ENCODE data around the gene MED10.
"Not testable (repeated sequence)": the region's sequence is repeated elsewhere in the genome, so short reads cannot be mapped to it uniquely, and the experiment has no call there.

The MED10 gene

DNA sequence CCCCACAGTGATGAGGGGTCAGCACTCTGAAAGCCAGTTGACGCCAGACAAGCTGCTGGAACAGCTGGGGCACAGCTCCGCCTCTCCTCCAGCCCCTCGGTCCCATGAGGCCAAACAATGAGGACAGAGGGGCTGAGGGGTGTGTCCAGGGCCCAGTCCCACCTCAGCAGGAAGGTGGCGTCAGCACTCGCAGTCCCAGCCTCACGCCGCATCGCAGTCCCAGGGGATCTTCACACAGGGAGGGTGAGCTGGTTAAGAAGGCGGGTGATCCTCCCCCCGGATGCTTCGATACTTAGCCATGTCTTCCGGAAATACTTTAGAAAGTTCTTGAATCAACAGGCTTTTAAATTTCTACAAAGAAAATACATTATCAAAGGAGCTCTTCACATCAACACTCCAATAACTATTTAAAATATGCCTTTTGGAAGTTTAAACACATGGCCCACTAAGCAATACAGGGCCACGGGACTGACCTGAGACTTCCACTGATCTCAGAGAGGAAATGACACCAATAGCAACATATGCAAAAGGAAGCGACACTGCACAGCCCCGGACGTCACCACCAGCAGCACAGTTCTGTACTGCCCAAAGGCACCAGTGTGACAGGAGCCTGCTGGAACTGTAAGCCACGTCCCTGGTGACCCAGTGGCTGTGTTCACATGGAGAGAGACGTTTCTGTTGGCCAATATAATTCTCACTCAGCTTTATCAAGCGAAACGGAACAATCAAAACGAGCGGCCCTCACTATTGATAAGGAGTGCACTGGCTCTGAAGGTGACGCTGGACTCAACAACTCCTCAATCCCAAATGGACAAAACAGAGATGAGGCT, 5.9 kb downstream of the MED10 start:
- peak; percentile 29 for DNase-seq

DNA sequence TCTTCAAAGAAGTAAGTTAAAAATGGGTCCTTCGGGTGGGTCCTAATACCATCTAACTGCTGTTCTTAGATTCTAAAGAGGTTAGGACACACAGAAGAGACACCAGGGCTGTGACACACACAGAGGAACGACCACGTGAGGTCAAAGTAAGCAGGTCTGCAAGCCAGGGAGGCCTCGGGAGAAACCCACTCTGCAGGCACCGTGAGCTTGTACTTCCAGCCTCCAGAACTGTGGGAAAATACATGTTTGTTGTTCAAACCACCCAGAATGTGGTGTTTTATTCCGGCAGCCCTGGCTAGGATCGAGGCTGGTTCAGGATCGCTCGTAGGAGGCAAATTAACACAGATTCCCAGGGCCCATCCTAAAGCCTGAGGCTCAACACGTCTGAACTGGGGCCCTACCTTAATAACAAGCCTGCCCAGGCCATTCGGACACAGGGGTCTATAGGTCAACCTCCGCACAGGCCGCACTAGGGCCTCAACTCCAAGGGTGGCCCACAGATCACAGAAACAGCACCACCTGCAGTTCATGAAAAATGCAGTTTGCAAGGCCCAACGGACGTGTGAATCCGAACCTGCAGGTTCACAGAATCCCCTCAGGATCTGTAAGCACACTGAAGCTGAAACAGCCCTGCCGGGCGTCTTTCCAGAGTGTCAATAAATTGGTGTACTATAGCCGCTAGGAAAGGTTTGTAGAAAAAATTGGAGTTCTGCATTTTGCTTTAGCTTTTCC, 7.1 kb downstream of the MED10 start:
- DNase-seq, result peak; percentile 45

DNA sequence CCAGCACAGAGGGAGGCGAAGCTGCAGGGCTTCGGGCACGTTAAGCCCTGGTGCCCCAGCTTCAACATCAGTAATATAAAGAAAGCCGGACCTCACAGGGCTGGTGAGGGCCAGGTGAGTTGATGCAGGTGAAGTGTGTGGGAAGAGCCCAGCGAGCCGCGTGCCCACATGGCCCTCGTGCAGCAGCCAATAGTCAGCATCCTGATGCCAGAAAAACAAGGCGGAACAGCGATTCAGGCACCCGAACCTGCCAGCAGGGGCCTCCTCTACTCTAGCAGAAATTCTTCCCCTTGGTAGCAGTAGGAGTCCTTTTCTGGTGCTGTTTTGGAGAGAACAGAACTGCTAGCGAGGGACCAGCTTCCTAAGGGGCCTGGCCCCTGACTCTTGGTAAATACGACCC, 7.8 kb downstream of the MED10 start:
- peak; percentile 49 for DNase-seq

DNA sequence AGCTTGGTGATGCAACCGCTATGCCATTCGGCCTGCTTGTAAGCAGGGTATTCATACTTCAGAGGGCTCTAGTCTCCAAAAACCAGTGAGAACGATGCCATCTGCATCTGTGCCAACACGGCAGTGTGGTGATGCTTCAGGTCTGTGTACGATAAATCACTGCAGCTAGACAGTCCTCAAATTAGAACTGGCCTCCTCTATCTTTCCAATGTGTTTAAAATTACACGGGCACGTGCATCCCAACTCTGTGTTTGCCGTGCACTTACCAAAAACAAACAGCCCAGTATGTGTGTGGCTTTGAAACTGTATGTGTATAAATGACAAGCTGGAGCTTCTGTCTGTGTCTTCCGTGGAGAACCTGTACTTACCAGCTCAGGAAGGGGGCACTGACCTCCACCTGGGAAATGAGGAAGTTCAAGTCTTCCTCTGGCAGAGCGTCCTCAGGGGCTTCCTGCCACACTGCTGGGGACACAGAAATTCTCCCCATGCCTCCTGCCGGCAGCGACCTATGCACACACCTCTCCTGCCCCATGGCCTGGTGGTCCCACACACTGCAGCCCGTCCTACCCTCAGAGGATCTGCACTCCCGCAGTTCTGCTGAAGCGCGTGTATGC, 12.3 kb downstream of the MED10 start:
- peak; percentile 44 for DNase-seq

DNA sequence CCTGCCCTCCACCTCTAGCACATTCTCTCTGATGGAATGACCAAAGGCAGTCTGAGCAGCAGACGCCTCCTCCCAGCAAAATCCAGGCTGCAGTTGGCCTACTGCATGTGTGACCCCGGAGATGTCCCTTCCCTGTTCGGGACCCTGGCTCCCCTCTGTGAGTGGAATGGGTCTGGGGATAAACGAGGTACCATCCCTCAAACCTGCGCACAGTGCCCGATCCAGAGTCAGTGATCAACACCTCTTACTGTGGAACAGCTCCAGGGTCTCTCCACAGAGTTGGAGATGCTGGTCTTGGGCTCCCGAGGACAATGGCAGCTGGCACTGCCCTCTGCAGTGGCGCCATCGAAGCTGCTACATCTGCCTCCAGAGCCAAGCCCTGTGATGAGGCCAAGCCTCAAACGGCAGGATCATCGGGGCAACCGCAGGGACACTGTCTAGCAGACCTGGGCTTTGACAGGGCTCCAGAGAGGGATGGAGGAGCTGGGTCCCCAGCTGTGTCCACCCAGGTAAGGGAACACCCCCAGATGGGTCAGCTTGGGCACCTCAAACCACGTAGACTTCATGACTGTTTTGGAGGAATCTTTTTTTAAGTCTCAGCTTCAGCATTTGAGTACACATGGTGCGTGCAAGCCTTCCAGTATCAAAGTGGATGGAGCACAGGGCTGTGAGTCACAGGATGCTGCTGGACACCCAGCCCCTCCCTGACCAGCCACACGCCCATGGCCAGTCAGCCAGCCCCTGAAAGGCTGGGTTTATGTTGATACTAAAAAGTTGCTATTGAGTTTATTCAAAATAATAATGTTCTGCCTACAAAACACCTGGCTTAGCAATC, 13.0 kb downstream of the MED10 start:
- peak; percentile 42 for DNase-seq

DNA sequence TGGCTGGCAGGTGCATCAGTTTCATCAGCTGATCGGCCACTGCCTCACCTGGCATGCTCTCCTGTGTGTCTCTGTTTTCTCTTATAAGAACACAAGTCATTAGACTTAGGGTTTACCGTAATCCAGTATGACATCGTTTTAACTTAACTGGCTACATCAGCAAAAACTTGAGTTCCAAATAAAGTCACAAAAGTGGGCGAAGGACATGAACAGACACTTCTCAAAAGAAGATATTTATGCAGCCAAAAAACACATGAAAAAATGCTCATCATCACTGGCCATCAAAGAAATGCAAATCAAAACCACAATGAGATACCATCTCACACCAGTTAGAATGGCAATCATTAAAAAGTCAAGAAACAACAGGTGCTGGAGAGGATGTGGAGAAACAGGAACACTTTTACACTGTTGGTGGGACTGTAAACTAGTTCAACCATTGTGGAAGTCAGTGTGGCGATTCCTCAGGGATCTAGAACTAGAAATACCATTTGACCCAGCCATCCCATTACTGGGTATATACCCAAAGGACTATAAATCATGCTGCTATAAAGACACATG, 14.8 kb downstream of the MED10 start:
- not testable (repeated sequence) for DNase-seq

DNA sequence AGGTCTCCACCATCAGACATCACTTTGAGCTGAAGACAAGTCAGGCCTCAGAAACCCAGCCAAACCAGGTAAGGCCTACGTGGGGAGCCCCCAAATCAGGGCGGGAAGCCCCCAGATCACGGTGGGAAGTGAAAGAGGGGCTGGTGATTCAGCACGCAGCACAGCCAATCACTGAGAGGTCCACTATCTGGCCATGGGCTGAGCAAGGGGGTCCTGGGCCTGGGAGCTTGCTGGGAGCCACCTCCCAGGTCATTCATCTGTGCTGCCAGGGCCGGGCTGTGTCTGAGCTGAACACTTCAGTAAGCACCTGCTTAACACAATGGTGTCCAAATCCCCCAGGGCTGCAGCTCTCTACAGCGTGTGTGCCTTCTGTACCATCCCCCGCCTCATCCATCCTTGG, 15.5 kb downstream of the MED10 start:
- no peak for DNase-seq

DNA sequence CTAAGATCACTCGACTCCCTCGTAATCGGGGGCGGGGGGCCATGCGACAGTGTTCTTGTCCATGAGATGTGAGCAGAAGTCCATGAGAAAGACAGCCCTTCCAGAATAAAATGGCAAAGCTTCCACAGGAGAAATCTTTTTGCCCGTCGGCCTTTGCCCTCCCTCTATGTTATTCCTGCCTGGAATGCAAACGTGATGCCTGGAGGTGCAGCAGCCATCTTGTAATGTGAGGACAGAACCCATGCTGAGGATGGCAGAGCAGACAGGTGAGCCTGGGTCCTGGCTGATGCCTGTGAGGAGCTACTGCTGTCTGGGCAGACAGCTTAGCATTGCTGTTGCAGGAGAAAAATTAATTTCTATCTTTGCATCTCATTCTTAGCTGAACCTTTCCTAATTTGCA, 17.2 kb downstream of the MED10 start:
- peak; percentile 34 for DNase-seq

DNA sequence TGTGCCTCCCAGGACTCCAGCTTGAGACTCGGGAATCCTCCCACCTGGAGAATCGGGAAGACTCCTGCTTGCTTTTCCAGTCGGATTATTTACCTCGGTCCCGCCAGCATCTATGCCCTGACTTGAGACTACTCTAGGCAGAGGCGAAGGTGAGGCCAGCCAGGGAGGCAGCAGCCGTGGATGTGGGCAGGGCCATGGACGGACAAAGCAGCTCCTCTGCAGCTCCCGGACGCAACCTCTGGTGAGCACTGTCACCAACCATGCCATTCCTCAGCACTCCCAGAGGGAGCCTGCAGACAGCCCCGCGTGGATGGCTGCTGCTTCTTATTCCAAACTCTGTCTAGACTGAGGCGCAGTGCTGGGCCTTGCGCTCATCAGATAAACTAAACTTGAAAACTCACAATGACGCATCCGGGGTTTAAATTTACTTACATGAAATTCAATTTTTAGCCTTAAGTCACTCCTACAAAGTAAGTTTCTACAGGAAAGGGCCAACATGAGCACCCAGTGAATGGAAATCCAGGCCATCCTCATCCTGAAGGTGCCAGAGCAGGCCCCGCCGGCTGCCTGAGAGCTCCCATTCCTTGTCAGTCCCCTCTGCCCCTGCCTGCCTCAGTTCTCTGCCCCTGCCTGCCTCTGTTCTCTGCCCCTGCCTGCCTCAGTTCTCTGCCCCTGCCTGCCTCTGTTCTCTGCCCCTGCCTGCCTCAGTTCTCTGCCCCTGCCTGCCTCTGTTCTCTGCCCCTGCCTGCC, 17.8 kb downstream of the MED10 start:
- DNase-seq, result peak; percentile 67

DNA sequence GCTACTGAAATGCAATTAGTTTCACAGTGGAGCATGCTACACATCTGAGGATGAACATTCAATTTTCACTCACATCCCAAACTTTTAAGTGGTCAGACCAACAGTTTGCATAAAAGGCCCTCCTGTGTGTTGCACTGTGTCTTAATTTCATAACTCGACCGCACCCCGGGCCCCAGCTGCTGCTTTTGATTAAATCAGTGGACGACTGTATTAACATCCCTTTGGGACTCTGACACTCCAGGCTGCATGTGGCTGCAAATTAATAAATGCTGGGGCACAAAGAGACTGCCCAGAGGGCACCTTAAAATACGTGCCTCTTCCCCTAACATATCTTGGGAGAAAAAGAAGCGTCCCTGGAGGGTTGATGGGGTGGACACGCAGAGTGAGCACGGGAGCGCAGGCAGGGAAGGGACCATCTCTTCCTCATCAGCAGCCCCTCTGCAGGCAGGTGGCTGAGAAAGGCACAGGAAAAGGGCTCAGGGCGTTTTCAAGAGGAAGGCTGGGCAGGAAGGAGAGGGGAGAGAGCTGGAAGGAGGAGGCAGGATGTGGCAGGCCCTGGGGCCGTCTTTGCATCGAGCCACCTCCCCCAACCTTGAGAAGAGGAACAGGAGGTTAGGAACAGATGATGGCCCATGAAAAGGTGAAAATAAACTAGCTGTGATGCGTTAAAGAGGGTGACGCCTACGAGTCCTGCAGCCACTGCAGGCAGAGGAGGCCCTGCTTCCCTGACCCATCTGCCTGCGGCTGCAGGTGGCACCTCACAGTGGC, 18.6 kb downstream of the MED10 start:
- DNase-seq, result peak; percentile 60

DNA sequence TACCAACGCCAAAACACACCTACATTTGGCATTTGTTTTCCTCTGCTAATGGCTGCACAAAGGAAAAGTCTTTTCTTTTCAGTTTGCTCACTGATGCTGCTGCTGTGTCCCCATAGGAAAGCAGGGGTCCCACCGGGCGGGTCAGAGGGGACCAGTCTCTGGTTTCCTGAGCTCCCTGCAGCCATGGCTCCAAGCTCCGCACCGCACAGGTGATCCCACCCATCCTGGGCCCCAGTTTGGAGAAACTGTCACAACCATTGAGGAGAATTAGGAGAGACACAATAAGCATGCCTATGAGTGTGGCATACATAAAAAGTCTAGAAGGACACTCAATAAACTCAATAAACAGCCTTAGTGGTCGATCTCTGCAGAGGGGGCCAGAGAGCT, 19.9 kb downstream of the MED10 start:
- peak; percentile 39 for DNase-seq

DNA sequence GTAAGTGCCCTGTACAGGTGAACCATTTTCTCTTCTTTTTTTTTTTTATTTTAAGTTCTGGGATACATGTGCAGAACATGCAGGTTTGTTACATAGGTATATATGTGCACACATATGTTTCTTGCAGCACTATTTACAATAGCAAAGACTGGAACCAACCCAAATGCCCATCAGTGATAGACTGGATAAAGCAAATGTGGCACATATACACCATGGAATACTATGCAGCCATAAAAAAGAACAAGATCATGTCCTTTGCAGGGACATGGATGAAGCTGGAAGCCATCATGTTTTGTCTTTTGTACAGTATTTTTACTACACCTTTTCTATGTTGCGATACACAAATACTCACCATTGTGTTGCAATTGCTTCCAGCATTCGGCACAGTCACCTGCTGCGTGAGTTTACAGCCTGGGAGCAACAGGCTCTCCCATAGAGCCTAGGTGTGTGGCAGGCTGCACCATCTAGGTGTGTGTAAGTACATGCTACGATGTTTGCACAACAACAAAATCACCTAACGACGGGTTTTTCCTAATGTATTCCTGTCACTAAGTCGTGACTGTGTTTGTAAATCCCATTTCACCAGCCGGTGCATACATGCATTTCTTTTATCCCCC, 20.4 kb downstream of the MED10 start:
- peak; percentile 27 for DNase-seq

DNA sequence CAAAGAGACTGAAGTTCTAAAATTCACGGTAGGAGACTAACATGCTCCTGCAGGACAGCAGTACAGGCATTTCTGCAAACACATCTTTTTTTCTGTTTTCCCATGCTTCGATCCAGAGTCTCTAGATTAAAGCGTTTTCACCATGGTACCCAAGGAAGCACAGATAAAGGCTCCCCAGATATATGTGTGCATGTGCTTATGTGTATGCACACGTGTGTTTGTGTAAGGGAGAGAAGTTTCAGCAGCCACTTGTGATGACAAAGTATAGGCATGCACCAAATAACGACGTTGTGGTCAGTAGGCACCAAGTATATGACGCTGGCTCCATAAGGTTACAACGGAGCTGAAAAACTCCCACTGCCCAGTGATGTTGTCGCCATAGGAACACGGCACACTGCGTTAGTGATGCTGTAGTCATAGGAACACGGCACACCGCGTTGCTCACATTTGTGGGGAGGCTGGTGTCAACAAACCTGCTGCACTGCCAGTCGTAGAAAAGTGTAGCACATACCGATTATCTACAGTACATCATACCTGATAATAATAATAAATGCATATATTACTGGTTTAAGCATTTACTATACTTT, 21.7 kb downstream of the MED10 start:
- DNase-seq, result no peak

DNA sequence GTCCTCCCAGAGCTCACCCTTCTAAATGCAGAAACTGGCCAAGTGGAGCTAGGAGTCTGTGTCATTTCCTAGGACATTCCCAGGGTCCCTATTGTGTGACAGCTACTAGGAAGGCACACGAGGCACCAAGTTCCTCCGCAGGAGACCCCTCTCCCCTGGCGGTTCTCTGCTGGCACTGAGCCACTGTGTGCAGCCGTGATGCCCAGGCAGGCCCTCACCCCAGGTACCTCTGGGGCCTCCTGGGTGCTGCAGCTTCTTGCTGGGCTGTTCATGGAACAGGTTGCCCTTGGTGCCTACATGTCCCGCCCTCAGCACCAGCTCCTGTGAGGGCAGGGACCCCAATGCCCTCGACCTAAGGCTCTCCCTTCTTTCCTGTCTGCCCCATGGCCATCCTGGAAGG, 23.1 kb downstream of the MED10 start:
- DNase-seq, result no peak

DNA sequence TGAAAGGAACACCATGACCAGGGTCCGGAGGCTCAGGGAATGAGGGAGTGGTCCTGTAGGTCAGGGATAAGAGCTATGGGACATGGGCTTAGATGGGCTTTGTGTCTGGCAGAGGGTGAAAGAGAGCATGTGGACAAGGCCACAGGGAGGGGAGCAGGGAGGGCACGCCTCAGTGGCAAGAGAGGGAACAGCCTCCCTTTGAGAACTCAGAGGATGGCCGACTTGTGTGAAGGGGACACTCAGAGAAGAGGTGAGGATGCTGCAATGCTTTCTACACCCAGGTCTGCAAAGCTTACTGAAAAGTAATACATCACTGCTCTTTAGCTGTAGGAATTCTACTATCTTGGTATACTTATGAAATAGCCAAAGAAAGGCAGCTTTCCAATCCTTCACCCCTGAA, 23.5 kb downstream of the MED10 start:
- no peak for DNase-seq

DNA sequence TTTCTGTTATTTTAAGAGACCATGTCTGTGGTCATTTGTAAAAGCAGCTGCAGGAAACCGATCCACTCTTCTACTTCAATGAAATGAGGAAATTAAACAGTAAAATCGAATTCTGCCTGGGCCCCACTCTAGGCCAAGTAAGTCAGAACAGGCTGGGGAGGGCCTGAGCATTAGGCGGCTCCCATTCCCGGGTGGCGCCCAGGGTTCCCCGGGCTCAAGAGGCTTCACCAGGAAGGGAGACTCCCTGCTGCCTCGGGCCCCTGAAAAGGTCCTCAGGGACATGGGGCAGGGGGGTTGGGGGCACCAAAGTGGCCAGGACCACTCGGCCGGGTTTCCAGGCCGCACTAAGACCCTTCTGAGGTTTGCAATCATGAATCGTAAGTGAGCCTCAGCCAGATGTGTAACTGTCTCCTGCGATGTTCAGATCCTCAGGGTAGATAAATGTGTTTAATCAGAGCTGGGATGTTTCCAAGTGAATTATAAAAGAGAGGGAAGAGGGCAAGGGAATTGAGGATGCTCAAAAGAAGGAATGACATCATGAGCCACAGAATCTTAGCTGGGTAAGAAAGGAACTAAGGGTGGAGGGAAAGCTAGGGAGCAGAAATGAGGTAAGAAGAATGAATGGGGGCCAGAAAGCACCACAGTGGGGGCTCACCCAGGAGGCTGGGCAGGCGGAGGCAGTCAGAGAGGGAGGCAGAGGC, 24.6 kb downstream of the MED10 start:
- DNase-seq, result no peak

DNA sequence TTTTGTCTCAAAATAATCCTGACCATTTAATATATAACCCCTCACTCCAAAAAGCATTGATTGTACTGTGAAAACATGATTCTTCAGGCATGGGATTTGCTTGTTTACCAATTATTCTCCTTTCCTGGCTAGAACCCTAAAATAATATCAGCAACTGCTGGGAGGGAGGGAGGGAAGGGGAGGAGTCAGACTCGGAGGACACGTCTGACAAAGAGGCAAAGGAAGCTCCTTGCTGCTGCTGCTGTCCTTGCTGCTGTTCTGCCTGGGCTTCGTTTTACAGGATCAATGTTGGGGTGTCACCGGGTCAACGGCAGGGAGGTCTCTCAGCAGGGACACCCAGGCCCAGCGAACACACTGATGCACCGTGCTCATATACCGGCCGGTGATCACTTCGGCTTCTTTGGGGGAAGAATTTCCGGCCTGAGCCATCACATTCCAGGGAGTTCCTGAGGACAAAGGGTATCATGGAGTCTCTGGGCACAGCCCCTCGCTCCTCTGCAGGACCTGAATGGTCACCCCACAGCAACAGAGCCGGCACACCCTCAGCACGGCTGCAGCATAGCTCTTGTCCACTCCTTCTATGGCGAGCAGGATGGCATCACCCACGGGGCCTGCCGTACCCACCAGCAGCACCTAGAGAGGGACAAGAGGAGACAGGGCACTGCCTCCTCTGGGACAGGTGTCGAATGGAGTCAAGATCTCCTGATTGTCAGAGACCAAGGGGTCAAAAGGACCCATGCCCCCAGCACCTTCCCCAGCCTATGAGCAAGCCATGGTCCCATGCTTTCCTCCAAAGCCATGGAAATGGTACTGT, 27.9 kb downstream of the MED10 start:
- no peak for DNase-seq

DNA sequence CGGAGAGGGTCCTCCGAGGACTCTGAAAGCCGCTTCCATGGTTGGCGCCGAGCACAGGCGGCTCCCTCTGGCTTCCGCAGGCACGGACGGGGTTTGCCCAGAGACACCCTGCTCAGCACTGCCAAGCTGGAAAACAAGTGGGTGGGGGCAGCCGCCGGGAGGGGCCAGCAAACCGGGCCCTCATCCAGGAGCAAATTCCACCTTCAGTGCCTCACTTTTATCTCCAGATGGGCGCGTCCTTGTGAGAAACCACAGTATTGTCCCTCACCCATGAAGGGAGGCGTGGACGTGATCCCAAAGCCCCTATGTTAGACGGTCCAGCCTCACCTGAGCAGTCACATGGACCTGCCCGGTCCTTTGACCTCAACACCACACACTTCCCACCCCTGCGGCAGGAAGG, 29.0 kb downstream of the MED10 start:
- DNase-seq, result no peak
